ENCODE data around the gene TMEM17.

The TMEM17 gene

DNA sequence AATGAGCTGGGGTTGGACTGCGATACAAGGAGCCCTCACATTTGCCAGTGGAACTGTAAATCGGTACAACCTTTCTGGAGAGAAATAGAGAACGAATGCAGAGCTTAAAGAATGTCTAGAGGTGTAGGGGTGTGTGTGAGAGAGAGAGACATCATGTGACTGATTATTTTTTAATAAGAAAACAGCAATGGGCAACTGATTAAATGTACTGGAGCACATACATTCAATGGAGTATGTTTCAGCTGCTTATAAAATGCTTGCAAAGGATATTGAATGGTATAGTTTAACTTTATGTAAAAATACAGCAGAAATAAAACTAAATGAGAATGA, 391 bp upstream of the TMEM17 start:
- no peak for DNase-seq

DNA sequence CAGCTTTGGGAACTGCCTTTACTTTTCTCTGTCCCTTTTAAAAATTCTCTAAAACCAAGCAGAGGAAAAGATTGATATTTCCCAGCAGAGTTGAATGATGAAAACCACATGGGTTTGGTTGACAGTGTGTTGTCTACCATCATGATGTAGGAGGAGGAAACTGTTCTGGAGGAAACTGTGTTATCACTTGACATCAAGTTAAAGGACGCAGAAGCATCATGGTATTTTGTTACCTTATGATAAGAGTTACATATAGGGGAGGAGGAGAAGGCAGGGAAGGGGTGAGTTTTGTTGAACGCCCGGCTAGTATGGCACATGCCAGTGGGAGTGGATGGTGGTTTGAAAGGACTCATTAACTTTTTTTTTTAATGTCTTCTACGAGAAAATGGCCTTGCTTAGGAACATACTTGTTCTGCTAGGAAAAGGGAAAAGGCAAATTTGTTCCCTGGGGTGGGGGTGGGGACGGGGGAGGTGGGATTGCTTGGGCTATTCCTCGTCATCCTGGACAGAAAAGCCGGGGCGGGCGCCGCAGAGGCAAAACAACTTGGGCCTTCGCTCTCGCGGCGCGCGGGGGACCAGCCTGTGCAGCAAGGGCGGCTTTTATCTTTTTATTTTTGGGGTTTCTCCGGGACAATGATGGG, 766 bp downstream of the TMEM17 start:
- no peak for DNase-seq

DNA sequence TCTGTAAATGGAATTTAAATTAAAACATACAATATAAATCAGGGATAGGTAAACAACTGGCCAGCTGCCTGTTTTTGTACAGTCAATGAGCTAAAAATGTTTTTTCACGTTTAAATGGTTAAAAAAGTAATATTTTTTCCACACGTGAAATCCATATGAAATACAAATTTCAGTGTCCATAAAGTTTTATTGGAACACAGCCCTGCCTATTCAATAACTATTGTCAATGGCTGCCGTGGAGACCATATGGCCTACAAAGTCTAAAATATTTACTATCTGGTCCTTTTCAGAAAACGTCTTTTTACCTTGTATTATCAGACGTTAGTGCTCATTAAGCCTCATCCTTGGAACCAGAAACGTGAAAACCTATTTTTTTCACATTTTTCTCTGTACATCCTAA, 1.3 kb downstream of the TMEM17 start:
- DNase-seq = no peak

DNA sequence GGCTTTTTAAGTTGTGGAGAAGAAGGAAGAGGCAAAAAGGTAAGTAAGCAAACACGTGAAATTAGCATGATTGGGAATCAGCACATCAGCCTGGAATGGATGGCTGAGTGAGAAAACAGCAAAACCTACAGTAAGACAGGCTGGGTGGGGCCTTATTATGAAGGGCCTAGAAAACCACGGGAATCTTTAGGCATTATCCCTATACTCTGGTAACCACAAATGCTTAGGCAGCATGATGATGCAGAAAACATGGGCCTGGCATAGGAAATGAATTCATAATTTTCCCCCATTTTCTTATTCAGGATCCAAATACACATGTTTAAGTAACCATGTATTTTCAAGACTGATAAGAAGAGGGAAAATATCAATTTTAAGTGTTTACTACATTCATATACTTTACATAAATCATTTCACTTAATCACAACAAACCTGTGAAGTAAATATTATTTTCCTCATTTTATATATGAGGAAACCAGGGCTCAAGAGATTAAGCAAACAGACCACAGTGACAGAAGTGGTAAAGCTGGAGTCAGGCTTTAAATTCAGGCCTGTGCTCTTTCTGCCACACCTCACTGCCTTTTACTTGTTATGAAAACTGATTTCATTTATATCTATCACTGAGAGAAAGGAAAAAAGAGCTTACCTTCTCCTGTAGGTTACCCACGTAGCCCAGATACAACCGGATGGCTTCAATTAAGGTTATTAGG, 4.0 kb downstream of the TMEM17 start:
- DNase-seq = no peak

DNA sequence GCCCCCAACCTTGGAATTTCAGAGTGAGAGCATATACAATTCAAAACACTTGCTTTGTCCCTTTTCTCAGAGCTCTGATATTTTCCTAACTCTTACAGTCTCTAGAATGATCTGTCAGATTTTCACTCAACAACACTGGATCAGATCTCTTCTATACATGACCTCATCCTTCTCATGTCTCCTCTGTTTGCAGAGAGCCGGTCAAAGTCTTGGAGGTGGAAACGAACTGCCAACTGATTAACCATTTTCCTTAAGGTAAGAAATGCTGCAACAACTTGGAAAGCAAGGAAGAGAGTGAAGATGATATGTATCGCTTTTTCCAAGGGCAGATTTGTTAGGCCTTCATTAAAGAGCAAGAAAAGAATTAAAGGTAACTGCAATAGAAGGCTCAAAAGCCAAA, 4.9 kb downstream of the TMEM17 start:
- no peak for DNase-seq

DNA sequence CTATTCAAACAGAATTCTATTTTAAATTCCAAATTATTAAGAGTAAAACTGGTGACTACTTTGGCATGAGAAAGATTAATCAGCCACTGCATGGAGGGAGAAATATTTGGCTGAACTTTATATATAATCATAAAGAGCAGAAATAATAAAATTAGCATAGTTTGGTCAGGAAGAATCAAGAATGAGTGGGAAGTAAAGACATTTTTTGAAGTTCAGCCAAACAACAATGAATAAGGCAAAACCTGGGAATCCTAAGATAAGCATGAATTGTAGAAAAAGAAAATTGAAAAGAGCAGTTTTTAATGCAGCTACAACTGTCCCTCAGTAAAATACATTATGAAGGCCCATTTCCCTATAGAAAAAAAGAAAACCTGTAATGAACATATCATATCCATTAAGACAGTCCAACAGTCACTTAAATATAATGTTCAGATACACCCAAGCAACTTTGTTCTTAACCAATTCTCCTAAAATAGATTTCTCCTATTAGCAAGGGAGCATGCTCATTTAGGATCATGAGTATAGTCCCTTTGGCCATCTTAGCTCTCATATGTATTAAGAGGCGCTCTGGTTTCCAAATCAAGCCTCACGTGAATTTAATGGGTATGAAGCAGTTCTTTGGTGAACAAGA, 6.5 kb downstream of the TMEM17 start:
- no peak for DNase-seq

DNA sequence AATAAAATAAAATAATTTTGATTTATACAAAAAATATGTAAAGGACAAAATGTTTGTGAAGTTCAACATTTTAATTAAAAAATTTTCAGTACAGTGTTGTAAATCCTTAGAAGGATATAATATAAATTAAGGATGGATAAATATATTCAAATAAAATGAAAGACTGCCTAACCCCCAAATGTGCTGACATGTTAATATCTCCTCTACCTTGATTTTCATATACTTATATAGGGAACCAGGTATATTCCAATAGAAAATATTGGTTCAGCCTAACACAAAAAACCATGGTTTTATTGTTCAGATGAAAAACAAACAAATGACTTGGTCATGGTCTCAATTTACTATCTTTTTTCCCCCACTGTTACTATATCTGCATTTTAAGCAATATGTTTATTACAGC, 7.3 kb downstream of the TMEM17 start:
- no peak for DNase-seq

DNA sequence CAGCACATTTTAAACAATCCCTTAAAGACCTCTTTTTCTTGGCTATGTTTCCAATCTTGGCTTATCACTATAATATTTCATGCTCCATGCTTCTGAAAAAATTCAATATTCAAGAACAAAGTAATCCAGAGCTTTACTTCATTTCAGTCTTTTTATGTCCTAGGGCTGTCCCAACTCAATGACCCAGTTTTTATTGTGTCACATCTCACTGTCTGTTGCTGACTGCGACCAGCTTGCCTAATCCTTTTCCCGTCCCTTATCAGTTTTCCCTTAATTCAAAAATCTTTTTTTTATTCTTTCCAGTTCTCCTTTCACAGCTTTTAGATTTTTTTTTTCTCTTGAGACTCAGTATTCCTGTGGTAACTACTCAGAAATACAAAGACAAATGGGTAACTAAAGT, 10.2 kb downstream of the TMEM17 start:
- DNase-seq = no peak

DNA sequence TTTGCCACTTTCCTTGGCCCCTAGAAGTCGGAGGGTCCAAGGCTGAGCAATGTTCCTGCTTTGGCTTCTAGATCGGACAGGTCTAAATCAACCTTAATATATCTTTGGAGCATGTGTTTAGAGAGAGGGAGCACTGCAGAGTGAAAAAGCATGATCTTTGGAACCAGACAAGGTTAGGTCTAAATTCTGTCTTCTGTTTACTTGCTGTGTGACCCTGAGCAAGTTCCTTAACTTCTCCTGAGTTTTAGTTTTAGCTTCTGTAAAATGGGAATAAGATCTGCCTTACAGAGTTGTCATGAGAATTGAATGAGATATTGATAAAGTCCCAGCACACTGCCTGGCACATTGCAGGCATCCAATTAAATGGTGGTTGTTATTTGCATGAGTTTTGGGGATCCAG, 13.9 kb downstream of the TMEM17 start:
- DNase-seq = no peak

DNA sequence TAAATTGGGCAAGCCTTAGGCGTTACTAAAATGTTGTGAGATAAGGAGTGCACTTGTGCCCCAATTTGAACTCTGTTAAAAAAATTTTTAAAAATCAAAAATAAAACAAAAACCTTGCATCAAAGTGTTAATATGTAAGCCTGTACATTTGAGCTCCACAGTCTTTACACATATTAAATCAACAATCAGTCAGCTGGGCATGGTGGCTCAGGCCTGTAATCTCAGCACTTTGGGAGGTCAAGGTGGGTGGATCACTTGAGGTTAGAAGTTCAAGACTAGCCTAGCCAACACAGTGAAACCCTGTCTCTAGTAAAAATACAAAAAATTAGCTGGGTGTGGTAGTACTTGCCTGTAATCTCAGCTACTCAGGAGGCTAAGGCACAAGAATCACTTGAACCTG, 16.3 kb downstream of the TMEM17 start:
- no peak for DNase-seq

DNA sequence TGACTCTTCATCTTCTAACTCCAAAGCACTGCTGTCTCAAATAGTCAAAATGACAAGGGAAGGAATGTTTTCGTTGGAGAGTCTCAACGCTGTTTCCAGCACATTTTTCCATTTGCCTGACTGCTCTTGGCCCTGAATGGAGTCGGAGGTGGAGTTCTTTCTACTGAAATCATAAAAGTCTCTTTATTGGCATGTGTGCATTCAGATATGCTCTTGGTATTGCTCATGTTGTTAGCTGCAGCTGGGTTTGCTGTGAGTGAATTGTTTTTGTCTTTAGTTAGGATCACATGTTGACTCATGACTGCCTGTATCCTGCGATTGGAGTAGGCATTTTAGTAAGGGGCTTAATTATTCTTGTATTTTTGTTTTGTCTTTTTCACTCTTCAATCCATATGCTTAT, 16.8 kb downstream of the TMEM17 start:
- DNase-seq = no peak

DNA sequence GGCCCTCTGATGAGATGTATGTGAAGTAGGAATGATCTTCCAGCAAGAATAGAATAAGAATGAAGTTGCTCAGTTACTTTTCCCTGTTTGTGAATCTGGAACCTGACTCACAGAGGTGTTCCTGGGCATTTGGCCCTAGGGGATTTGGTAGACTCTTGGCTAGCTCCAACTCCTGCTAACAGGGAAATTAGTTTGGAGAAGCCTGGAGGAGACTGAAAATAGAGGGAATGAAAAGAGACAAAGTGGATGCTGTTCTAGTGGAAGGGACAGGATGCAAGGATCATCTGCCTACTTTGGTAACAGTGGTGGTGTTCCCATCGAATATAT, 19.6 kb downstream of the TMEM17 start:
- no peak for DNase-seq

DNA sequence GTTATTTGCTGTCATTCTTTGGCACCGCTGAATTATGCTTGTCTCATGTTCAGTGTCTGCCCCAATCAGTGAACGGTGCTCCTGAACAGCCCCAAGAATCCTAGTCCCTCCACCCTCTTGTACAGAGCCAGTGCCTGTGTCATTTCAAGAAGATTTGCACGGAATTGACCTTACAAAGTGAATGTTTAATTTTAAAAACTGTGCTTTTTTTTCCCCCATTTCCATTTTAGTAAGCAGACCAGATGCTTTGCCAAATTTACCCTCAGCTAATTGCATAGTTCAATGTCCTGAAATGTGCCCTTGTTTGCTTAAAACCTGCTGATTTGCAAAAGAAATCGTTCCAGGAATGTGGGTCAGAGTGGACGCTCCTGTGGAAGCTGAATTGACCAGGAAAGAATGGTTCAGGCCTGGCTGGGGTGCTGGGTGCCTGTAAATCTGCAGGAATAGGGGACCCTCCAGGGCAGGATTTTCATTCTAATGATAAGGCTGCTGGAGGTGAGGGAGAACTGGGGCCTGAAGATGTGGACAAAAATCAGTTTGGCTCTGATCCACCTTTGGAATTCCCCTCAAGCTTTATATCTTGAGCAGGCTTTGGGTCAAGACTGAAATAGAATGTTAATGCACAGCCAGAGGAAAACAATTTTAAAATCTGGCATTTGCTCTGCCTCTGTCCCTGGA, 20.1 kb downstream of the TMEM17 start:
- DNase-seq = no peak

DNA sequence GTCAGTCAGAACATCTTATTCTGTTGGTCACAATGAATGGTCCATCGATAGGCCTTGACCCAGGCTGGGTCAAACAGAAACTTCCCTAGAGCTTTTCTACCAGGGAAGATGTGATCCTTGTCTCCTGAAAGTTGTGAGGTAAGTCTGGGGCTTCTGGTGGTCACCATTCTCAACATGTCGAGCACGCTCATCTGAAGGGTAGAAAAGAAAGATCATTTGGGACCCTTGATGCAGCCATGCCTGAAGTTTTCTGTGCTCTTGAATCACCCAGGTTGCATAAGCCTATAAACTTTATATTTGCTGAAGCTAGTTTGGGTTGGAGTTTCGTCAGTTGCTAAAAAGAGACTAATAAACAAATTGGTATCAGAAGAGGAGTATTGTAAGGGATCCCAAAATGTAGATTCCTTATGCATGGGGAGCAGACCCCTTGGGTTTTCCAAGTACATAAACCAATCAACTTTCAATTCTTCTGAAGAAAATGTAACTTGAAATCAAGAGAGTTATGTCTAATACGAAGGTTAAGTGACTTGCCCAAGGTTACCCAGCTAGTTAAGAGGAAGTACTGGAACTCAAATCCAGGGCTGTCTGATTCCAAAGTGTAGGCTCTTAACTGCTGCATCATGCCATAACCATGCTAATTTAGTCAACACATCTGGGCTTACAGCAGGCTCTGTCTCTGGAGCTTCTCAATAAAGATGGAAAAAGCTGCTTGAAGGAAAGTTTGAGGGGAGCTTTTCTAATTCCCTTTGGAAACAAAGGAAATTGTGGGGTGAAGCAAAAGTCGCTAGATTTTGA, 23.2 kb downstream of the TMEM17 start:
- DNase-seq = no peak

DNA sequence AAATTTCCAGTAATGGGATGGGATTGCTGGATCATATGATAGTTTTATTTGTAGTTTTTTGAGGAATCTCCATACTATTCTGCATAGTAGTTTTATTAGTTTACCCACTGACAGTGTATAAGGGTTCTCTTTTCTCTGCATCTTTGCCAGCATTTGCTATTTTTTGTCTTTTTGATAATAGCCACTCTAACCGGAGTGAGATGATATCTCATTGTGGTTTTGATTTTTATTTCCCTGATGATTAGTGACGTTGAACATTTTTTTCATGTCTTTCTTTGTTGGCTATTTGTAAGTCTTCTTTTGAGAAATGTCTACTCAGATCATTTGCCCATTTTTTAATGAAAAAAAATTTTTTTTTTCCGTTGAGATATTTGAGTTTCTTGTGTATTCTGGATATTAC, 26.1 kb downstream of the TMEM17 start:
- no peak for DNase-seq

DNA sequence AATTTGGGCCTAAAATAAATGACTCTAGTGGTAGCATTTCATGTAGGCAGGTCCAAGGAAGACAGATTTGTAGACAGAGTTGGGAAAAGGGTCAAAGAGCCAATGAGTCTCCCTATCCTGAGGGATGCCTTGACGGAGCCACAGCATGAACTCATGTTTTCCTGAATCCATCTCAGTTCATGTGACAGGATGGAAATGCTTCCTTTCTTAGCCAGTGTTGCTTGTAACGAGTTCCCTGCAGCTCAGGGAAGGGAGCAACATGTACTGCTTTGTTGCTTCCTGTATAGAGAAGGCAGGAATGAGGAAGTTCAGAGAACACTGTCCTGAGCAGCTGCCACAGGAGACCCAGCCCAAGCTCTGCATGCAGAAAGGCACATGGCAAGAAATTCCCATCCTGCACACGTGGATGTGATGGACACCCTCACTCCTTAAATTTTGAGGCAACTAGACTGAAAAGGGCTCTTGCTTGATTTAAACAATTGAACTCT, 27.9 kb downstream of the TMEM17 start:
- DNase-seq = no peak

DNA sequence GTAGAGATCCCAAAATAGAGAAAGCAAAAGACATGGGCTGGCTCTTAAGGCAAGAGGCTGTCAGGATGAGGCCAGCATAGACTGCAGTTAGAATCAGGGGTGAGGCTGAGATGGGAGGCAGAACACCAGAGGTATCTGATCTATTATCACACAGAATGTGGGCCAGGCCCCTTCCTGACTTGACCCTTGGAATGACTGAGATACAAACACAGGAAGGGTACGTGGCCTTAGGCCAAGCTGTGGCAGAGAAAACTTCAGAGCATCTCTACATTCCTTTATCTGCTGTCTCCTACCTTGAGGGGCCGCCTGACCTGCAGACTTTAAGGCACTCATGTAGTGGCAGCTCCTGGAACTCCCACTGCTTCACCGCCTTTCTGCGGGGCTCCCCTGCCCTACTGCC, 28.4 kb downstream of the TMEM17 start:
- DNase-seq = no peak

DNA sequence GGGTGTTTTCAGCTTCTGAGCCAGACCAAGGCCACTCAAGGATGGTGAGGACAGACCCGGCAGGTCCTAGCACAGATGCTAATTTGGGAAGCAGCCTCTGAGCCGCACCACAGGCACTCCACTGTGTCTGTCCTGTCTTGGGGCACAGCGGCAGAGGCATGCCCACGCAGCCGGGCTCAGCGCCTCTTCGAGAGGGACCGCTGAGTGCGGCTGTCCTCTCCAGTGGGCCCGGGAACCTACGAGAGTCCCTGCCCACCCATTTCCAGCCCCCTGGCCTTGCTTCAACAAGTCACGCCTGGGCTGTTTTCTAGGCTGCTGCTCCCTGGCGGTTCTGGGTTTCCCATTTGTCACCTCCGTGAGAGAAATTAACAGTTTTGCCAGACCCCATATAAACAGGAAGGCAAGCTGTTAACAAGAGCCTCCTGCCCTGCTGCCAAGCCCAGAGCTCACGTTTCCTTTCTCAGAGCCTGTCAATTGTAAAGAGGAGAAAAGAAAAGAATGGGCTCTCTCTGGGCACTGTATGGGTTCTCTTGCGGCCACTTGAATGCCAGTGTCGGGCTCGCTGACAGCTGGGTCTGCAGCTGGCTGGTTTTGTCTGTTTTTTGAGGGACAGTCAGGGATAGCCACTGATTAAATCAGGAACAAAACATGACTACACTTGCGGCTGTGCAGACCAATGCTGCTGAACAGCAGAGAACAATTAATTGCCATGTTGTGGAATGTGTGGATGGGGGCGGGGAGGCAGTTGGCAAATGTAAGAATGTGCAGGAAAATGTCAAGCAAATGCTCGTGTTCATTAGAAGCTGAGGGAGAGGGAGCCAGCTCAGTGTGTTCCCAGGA, 30.6 kb downstream of the TMEM17 start:
- no peak for DNase-seq

DNA sequence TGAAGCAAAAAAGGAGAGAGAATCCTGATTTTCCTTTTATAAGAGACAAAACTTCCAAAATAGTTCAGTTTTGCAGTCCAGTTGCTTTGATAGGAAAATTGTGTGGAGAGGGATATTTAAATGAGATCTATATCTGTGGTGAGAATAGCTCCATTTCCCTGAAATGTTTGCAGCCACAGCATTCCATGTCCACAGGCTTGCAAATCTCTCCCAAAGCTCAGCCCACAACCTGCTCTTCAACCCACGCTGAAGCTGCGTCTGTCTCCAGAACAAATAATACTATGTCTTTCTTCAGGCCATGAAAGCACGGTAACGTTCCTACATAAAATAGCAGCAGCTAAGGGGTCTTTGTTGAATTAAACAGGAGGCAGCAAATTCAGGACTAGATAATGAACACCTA, 31.8 kb downstream of the TMEM17 start:
- DNase-seq = no peak

DNA sequence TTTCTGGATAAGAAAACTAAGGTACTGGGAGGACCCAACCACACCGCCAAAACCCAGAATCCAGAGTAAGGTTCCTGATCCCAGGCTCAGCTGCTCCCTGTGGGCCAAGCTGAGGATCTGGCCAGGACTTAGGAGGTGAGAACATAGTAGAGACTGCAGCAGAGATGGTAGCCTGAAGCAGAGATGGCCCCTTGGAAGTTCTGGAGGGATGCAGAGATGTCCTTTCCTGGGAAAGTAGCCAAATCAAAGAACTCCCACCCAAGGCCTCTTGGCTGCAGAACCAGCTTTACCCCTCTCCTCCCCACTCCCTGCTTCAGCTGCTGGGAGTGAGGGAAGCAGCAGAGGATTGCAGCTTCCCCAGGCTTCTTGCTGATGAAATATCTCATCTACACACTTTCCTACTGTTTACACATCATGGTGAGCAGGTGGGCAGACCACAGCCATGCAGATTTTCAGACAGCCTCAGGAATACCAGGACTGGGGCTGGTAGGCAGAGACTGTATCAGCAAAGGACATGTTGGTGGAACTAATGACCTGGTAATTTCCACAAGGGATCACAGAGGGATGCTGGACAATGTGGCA, 32.7 kb downstream of the TMEM17 start:
- DNase-seq = no peak

DNA sequence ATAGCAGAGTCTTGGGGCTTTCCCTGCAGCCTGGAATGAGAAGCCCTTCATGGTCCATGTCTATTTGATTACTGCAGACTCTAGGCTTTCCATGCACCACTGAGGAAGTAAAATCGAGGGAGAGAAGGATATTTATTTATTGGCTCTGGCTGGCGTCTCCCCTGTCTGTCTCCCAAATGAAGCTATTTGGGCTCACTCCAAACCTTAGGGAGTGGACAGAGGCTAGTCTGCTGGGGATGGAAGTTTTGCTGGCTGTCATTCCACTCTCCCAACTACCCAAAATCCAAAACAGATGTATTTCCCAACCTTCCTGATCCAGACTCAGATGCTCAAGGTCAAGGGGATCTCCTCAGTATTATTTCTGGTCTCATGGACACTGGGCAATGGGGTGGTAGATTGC, 33.7 kb downstream of the TMEM17 start:
- no peak for DNase-seq

DNA sequence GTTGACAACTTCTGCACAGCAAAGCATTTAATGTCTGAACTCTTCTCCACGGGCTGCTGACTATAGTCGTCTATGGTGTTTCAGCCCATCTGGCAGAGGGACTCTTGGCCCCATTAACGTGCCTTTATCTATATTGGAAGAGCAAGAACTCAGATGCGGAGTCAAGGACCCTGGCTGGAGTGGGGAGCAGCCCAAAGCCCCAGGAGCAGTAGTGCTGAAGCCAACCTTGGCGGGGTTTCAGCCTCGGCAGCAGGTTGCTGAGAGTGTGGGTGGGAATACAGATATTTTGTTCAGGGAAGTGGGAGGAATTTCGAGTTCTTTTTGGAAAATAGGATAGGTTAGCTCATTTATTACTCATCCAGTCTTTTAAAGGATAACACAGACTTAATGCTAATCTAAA, 34.2 kb downstream of the TMEM17 start:
- DNase-seq = no peak
